ENCODE data around the gene ZNF516. TPM values are rescaled to one million over a fixed set of nuclear protein-coding genes. Genes with fewer than 3 reads are reported as not detected.

The ZNF516 gene
- polyA plus RNA-seq, 3 donors = 5.0 to 41.9 (median 8.6) TPM

DNA sequence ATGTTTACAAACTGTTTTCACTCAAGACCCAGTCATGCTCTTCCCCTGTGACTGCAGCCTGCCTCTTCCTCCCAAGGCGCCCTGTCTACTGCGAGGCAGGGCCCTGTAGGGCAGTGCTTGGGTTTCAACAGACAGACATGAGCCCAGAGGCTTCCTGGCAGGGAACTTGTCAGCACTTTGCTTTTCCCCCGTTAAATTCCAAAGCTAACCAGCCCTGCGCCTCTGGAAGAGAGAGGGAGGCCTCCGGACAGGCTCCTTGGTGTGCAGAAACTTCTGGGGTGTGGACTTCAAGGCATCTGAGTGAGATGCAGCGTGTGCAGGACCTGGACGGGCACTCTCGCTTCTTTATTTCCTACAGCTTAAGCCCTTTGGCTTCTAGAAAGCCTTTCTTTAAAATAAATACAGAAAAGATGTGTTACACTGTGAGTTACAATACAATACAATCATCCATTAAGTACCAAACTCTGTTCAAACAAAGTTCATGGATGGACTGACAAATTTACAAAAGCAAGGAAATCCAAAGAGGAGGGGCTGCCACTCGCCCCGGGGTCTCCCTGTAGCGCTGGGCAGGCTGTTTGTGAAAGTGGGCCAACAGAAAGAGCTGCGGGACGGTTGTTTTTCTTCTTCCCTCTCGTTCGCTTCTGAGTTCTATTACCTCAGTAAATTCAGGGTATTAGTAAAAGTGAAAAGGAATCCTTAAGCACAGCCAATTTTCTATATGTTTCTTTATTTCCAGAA, 8.8 kb upstream of the ZNF516 start:
- intact Hi-C loops (cut with micrococcal nuclease) = no loop called here
- peak overlapping the region; percentile 79 to 81 for H3K27ac ChIP-seq (ENCODE audit: low read depth in 1 of 2, low read length in 2 of 2)
- peak overlapping the region in 1 of 3 experiments; percentile 15 for H3K4me3 ChIP-seq (replicated peaks in 1 of 3; ENCODE audit: low read depth in 2 of 3, low read length in 3 of 3)
- Mint-ChIP-seq H3K4me3 (peak overlapping the region in 1 of 2 donors; percentile 68), H3K36me3 (no peaks in the 10 kb centered on the region), H3K9me3 (peaks cover 0 to 2% (median 0%) of the 10 kb centered on the region in 7 donors), H3K4me1 (peaks cover 80% of the 10 kb centered on the region), H3K27me3 (ENCODE audit: low read depth in 3 of 3) (peaks cover 0 to 1% (median 0%) of the 10 kb centered on the region in 3 donors), H3K27ac (peak overlapping the region; percentile 86 to 97 (median 94))
- no peaks in the 10 kb centered on the region for H3K36me3 ChIP-seq (replicated peaks in 1 of 2; ENCODE audit: control insufficient read depth in 1 of 2, insufficient read depth in 2 of 2, low read length in 2 of 2)
- H2AFZ ChIP-seq (ENCODE audit: insufficient read depth, low read depth, low read length, poor library complexity, severe bottlenecking) = peak overlapping the region; percentile 79
- H3K4me1 ChIP-seq (ENCODE audit: control insufficient read depth in 1 of 2, insufficient read depth in 2 of 2, low read length in 2 of 2) = peaks cover 86 to 92% of the 10 kb centered on the region in 2 donors
- H4K20me1 ChIP-seq (ENCODE audit: insufficient read depth, low read length) = no peaks in the 10 kb centered on the region
- TF ChIP-seq, protein P1, sequence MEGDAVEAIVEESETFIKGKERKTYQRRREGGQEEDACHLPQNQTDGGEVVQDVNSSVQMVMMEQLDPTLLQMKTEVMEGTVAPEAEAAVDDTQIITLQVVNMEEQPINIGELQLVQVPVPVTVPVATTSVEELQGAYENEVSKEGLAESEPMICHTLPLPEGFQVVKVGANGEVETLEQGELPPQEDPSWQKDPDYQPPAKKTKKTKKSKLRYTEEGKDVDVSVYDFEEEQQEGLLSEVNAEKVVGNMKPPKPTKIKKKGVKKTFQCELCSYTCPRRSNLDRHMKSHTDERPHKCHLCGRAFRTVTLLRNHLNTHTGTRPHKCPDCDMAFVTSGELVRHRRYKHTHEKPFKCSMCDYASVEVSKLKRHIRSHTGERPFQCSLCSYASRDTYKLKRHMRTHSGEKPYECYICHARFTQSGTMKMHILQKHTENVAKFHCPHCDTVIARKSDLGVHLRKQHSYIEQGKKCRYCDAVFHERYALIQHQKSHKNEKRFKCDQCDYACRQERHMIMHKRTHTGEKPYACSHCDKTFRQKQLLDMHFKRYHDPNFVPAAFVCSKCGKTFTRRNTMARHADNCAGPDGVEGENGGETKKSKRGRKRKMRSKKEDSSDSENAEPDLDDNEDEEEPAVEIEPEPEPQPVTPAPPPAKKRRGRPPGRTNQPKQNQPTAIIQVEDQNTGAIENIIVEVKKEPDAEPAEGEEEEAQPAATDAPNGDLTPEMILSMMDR (IDR thresholded peaks at IDR 0.05) = no peak
- H3K4me2 ChIP-seq (replicated peaks; ENCODE audit: extremely low read depth, low read length, poor library complexity, severe bottlenecking) = peak overlapping the region; percentile 47
- no peaks in the 10 kb centered on the region for H3K9me3 ChIP-seq (replicated peaks in 1 of 2; ENCODE audit: control insufficient read depth in 1 of 2, insufficient read depth in 1 of 2, low read length in 2 of 2)
- DNase-seq = peak in 2 of 3 donors; percentile 55 to 57
- H3K79me2 ChIP-seq (ENCODE audit: insufficient read depth, low read length) = peaks cover 9% of the 10 kb centered on the region
- H3K9ac ChIP-seq (ENCODE audit: insufficient read depth, low read length, poor library complexity, severe bottlenecking) = no peak overlapping the region
- 0% methylated on average over 2 of the region's 15 CpGs for WGBS (ENCODE audit: insufficient coverage)
- no peaks in the 10 kb centered on the region for H3K27me3 ChIP-seq (ENCODE audit: control insufficient read depth in 2 of 2, insufficient read depth in 2 of 2, low read length in 2 of 2)

DNA sequence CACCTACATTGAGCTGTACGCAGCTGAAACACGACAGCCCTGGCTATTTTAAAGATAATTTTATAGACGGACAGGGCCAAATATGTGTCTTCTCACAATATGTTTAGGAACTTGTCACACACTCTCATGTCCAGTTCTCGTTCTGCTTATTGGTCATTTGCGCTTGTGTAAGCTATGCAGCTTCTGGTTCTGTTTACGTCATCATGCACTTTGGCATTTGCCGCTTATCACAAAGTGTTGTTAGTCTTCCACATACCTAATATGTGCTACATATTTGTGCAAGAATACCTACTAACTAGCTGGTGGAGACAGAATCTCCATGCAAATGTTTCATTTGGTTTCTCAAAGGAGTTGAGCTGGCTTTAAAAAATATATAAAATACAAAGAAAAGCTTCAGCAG, 7.5 kb upstream of the ZNF516 start:
- H3K4me3 Mint-ChIP-seq = no peak overlapping the region
- H3K27me3 ChIP-seq (ENCODE audit: control insufficient read depth in 2 of 2, insufficient read depth in 2 of 2, low read length in 2 of 2) = no peaks in the 10 kb centered on the region
- TF ChIP-seq, protein P1 (IDR thresholded peaks at IDR 0.05) = no peak
- no peak overlapping the region for H3K4me3 ChIP-seq (replicated peaks in 1 of 3; ENCODE audit: low read depth in 2 of 3, low read length in 3 of 3)
- no peaks in the 10 kb centered on the region for H3K36me3 Mint-ChIP-seq
- no peaks in the 10 kb centered on the region for H3K27me3 Mint-ChIP-seq (ENCODE audit: low read depth in 3 of 3)
- H3K9ac ChIP-seq (ENCODE audit: insufficient read depth, low read length, poor library complexity, severe bottlenecking) = no peak overlapping the region
- peak overlapping the region; percentile 76 to 97 (median 87) for H3K27ac Mint-ChIP-seq
- H4K20me1 ChIP-seq (ENCODE audit: insufficient read depth, low read length) = no peaks in the 10 kb centered on the region
- intact Hi-C loops (cut with micrococcal nuclease) = no loop called here
- H3K27ac ChIP-seq (ENCODE audit: low read depth in 1 of 2, low read length in 2 of 2) = peak overlapping the region; percentile 58 to 79
- WGBS (ENCODE audit: insufficient coverage) = 58% methylated on average over 5 of the region's 7 CpGs
- no peak overlapping the region for H2AFZ ChIP-seq (ENCODE audit: insufficient read depth, low read depth, low read length, poor library complexity, severe bottlenecking)
- peak overlapping the region; percentile 14 for H3K4me2 ChIP-seq (replicated peaks; ENCODE audit: extremely low read depth, low read length, poor library complexity, severe bottlenecking)
- peaks cover 90 to 98% of the 10 kb centered on the region in 2 donors for H3K4me1 ChIP-seq (ENCODE audit: control insufficient read depth in 1 of 2, insufficient read depth in 2 of 2, low read length in 2 of 2)
- peaks cover 20% of the 10 kb centered on the region for H3K79me2 ChIP-seq (ENCODE audit: insufficient read depth, low read length)
- no peaks in the 10 kb centered on the region for H3K9me3 ChIP-seq (replicated peaks in 1 of 2; ENCODE audit: control insufficient read depth in 1 of 2, insufficient read depth in 1 of 2, low read length in 2 of 2)
- H3K36me3 ChIP-seq (replicated peaks in 1 of 2; ENCODE audit: control insufficient read depth in 1 of 2, insufficient read depth in 2 of 2, low read length in 2 of 2) = no peaks in the 10 kb centered on the region
- DNase-seq = peak; percentile 78 to 90 (median 89)
- no peaks in the 10 kb centered on the region for H3K9me3 Mint-ChIP-seq
- H3K4me1 Mint-ChIP-seq = peaks cover 84% of the 10 kb centered on the region
